ENCODE data around the gene ANKRD42.

DNA sequence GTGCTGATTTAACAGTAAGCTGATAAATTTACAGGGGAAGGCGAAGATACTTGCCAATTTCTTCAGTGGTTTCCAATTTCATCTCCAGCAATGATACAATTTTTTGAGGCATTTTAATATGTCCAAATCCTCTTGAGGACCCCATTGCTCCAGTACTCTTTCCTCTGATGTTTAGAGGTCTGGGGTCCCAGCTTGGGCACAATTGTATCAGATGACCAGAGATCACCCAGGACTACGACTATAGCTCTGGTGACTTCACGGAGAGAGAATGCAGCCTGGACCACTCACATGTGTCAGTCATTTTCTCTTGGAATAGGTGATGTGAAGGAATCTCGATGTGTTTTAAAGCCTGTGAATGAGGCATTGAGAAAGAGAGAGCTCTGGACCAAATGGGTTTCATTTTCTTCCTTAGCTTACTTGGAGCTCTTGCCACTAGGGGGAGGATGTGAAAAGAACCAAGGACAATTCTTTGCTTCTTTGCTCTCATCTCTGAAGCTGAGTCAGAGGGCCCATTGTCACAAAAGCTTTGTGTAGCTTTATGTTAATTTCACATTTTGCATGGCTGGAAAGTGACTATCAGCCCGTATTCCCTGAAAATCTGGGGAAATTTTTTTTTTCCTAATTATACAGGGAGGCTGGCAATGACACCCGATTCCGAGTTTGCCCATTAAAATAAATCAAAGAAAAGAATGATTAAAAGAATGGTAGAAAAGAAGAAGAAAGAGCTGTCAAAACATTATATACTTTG, 99.4 kb downstream of the ANKRD42 start:
- TF ChIP-seq POLR2A (IDR thresholded peaks at IDR 0.05) (no peak), CTCF (IDR thresholded peaks at IDR 0.05) (peak in 5 of 6 experiments; percentile 58 to 70 (median 65))
